Hematopoietic multipotent progenitor cell treated with erythropoietin and hydrocortisone succinate and interleukin-3 and kit ligand, for 15 days (in vitro differentiated cells): Measurements from ENCODE around the gene AHSG.
"Not testable (repeated sequence)": the region's sequence is repeated elsewhere in the genome, so short reads cannot be mapped to it uniquely, and the experiment has no call there.

ENCODE experiments used
- DNase-seq: peaks from one replicate; pipeline ENCODE4 v3.0.0-alpha.2; 2015; ENCODE audit warnings: low spot score

AHSG gene

DNA sequence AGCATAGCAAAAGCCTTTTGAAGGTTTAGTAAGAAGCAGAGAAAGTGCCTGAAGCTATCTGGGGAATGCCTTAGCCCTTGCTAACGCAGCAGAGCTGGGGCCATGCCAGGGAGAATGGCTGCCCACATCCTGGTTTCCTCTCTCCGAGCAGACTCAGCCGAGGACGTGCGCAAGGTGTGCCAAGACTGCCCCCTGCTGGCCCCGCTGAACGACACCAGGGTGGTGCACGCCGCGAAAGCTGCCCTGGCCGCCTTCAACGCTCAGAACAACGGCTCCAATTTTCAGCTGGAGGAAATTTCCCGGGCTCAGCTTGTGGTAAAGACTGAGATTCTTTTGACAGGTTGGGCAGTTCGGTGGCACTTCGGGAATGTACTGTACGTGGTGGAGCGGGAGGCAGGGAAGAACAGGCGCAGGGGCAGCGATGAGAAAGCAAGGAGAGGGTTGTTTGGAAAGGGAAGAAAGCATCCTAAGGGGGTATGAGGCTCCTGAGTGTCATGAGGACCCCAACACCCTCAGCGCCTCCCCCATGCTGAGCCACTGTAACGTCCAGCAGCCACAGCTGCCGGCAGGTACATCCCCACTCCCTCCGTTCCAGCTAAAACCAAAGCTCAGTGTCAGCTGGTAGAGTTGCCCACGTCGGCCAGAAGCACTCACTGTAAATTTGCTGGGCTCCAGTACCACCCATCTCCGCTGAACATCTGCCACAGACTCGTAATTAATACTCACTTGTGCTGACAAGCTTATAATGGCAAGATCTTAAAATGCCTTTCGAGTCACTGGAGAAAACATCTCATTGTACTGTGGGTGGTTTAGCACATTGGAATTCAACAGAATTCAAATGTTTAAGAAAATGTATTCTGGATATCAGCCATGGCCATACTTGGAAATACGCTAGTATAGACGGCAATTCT, 4.4 kb downstream of the AHSG start:
- DNase-seq: peak; percentile 80

DNA sequence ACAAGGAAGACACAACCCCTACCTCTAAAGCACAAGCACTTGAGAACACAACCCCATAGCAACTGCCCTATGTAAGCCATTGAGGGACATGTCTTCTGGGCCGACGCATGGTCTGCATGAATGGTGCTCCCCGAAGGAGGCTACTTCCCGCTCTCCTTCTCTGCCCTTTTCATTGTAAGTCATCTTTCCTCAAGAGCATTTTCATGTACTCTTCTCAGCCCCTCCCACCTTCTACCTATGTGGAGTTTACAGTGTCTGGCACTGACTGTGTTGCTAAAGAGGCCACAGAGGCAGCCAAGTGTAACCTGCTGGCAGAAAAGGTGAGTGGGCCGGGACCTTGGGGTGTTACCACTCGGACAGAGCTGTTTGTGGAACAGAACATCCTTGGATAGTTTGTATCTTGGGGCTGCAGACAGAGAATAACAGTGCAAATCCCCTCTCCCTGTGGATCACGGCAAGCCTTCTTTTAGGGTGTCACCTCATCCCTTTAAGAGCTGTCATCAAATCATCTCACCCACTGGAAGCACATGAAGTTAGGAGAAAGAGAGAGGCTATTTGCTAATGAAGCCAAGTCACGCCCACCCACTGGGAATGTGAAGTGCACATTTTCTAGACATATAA, 5.6 kb downstream of the AHSG start:
- DNase-seq: no peak

DNA sequence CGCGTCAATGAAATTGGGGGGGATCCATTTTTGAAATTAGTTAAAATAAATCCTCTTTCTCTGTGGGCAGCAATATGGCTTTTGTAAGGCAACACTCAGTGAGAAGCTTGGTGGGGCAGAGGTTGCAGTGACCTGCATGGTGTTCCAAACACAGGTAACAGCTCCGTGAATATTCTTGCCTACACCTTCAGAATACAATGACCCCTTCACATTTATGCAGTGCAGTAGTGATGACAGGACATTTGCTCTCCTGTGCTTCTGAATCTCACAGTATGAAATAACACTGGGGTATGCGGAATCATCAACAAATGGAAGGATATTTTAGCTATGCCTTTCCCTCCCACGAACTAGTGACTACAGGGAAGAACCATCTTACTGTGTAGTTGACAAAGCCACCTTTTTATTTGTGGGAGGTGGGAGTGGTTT, 6.9 kb downstream of the AHSG start:
- DNase-seq: no peak

DNA sequence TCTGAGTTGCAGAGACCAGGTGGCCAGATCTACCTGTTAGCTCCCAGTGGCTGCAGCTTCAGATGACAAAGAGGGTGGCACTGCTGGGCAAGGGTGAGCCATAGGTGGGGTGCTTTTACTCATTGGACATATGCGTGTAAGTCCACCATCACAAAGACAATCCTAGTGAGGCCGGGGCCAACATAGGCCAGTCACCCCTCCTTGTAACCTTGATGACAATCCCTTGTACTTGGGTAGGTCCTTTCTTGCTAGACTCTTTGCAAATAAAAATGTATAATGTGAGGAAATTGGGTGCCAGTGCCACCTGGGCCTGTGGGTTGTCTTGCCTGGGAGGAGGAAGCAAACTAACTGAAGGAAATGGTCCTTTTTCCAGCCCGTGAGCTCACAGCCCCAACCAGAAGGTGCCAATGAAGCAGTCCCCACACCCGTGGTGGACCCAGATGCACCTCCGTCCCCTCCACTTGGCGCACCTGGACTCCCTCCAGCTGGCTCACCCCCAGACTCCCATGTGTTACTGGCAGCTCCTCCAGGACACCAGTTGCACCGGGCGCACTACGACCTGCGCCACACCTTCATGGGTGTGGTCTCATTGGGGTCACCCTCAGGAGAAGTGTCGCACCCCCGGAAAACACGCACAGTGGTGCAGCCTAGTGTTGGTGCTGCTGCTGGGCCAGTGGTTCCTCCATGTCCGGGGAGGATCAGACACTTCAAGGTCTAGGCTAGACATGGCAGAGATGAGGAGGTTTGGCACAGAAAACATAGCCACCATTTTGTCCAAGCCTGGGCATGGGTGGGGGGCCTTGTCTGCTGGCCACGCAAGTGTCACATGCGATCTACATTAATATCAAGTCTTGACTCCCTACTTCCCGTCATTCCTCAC, 7.6 kb downstream of the AHSG start:
- DNase-seq: no peak

DNA sequence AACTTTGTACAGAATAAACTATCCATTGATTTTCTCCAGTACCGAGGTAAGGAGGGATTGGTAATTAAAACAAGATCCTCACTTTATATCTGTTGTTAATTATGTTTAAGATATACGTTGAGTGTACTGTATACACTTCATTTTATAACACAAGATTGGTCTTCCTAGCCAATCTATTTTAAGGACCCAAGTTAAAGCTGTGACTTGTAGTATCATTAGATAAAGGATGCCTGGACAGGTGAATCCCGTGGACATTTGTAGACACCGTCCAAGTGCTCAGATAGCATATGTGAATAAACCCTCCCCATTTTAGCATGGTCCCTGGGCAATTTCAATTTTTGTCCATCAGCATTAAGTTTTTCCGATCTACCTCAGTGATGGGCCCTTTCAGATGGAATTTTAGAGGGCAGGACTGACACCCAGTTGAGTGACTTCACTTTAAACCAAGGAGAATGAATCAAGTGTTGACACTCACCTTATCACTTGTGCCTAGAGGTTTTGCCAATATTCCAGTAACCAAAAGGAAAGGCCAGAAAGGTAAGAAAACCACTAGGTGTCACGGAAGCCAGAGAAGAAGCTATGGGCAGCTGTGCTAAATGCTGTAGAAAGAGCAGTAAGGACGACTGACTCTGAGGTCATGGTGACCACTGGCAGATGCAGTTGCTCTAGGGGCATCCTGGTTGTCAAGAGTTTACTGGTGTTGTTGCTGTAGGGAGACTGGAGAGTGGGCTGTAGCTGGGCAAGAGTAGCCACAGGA, 9.2 kb downstream of the AHSG start:
- no peak for DNase-seq

DNA sequence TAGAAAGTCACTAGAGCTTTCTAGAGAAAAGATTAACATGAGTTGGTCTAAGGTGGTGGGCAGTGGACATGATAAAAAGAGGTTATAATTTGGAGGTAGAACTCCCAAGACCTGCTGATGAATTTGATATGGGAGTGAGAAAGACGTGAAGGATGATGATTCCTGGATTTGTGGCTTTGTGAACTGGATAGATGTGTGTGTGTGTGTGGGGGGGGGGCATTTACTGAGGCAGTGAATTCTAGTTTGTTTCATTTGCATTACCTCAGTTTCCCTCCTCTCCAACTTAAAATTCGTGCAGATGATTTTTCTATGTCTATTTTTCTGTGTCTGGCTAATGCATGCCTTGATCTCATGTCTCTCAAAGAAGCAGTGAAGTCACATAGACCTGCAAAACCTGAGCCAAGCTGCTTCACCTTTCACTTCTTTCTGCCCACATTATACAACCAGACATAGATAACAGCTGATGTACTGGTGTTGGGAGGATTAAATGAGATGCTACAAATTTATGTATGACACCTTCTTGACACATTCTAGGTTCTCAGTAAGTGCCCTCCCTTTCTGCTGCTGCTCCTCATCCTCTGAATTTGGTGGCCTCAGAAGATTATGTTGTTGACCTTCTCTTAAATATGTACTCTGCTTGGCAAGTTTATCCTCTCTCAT, 9.9 kb downstream of the AHSG start:
- no peak for DNase-seq

DNA sequence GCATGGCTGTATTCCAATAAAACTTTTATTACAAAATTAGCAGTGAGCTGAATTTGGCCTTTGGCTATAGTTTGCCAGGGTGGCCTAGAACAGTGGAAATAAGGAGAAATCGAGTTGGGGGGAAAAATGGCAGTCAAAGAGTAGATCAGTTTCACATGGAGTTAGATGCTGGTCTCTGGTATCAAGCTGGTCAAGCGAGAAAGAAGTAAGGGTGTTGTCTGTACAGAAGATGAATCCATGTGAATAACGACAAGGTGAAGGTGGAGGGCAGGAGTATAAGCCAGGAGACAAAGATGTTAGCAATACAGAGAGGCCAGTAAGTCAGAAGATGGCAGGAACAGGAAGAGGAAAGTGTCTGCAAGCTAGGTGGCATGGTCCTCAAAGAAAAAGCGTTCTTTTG, 11.7 kb downstream of the AHSG start:
- no peak for DNase-seq

DNA sequence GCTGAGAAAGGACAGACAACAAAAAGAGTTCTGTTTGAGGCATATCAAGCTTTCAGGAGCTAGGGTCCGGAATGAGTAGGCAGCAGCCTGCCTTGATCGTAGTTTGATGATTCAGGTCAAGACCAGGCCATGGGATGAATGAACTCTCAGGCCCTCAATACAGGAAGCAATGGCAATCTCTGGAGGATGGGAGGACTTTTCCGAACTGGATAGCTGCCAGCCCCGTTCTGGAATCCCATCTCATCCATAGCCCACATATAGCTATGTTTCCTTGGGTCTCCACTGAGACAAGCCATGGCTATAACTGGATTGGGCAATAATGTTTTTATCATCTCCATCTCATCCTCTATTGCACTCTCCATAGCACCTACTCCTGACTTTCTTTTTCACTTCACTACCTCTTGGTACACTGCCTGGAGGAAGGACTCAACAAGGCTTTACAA, 12.8 kb downstream of the AHSG start:
- DNase-seq: no peak

DNA sequence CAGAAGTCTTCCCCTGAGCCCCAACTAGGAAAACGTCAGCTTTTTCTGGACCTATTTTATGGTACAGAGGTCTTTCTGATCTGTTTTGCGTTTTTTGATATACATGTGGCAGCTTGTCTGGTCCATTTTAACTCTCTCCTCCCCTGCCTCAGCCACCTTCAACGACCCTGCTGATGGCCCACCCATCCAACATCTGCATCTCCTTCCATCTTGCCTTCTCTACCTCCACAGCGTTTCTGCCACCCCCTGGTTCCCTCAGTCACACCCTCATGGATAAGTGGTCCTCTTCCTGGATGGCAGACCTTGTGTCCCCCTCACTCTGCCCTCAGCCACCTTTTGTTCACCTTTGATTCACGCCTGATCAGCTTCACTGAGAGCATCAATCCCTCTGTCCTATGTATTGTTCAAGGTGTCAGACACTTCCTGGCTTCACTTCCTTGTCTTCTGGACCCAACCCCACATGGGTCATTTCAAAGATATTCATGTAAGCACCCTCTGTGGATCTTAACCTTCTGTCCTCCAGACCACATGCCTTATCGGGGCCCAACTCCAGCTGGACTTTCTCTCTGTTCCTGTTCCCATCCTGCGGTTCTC, 13.5 kb downstream of the AHSG start:
- DNase-seq: no peak

DNA sequence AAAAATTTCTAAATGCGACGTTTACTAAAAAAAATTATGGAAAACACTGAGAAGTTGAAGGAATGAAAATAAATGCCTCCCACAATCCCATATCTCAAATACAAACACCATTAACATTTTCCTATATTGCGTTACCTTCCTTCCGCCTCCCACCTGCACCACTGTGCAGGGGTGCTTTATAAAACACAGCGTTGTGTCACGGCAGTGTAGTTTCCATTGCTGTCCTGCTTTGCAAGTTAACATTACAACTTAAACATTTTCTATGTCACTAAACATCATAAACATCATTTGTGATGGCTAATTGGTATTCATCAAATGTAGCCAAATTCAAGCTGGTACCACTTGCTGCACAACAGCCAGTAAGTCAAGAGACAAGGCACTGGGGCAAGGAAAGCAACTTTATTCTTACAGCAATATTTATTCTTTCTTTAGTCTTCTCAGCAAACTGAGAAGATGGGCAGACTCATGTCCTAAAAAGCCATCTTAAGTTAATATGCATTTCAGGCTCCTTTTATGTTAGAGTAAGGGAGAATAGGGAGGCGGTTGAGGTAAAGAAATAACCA, 15.1 kb downstream of the AHSG start:
- DNase-seq: no peak

DNA sequence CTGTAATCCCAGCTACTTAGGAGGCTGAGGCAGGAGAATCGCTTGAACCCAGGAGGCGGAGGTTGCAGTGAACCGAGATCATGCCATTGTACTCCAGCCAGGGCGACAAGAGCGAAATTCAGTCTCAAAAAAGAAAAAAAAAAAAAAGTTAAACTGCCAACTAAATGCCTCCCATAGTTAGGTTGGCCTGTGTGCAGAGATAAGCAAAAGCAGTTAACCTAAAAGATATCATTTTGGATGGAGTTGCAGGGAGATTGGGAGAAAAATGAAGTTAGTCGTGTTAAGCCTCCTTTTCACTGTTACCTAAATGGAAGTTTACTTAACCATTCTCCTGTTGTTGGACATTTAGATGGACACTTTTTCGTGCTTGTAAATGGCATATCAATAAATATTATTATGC, 15.9 kb downstream of the AHSG start:
- peak; percentile 13 for DNase-seq

DNA sequence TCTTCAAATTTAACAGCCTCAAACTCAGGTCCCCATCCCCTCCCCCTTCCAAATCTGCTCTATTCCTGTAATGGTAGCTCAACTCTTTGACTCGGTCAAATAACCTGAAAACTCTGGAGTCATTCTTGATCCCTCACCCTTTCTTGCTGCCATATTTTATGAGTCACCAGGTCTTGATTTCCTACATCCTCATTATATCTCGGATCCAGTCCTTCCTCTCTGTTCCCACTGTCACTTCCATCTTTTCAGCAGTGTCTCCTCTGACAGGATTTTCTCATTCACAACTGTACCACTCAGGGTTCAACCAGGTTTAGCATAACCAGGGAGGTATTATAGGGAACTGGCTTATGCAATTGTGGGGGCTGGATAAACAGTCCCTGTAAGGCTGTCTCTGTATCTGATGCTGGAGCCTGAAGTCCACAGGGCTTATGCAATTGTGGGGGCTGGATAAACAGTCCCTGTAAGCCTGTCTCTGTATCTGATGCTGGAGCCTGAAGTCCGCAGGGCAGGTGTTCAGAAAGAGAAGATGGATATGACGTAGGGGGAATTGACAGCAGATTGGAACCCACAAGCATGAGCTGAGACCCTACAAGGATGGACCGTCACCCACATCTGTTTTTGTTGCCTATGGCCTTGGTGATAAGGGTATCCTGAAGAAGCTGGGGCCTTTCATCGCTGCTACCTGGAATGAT, 18.2 kb downstream of the AHSG start:
- no peak for DNase-seq

DNA sequence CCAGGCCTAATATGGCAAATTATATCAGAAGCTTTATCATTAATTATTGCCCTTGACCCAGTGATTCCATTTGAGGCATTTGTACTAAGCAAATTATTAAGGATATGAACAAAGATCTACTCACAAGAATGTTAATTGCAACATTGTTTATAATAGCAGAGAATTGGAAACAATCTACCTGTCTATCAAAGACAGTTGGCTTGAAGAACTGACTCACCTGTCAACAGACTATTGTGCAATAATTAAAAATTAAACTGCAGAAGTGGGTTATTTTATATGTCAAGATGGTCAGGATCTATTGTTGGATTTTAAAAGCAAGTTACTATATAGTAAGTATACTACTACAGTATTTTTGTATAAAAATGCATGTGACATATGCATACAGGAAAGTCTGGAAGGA, 20.6 kb downstream of the AHSG start:
- no peak for DNase-seq

DNA sequence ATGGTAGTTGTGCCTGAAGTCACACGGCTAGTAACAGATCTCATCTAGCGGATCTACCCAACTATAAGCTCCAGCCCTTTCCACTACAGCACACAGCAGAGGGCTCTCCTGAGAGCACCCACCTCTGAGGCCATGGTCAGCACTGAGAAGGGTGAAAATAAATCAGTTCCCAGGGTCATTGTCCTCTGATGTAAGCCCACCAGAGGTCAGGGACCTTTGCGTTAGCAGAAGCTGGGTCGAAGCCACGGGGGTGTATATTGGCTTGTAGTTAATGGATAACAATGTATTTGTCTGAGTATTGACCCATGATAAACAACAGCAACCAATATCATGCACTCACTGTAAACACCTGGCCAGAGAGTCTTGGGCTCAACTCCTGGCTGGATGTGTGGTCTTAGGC, 21.3 kb downstream of the AHSG start:
- not testable (repeated sequence) for DNase-seq

DNA sequence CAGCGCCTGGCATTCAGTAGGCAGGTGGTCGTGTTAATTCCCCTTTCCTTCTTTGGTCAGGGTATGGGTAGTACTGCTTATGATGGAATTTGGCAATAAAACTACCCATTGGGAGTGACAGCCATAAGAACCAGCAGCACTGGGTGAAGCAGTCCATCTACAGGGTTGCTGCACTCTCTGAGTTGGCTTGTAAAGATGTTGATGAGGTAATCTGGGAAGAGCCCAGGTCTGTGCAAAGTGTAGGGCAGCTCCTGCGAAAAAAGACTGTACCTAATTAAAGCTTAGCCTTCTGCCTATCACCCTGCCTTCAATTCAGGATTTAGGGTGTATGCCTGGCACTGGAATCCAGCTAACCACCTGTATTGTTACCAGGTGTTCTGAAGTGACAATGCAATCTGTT, 22.7 kb downstream of the AHSG start:
- no peak for DNase-seq

DNA sequence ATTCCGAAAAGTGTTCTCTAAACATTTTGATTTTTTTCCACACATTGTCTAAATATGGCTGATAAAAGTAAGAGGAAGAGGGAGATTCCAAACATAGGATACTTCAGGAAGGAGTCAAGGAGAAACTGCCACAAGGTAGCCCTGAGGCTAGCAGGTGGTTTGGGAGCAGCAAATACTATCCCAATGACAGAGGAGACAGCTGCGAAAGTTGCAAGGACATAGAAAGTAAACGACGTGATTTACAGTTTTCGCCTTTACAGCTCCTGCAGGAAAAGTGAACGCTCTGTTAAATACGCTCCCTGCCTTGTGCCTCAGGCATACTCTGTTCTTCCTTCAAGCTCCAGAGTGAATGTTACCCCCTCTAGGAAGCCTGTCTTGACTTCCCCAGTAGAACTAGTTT, 23.7 kb downstream of the AHSG start:
- DNase-seq: no peak

DNA sequence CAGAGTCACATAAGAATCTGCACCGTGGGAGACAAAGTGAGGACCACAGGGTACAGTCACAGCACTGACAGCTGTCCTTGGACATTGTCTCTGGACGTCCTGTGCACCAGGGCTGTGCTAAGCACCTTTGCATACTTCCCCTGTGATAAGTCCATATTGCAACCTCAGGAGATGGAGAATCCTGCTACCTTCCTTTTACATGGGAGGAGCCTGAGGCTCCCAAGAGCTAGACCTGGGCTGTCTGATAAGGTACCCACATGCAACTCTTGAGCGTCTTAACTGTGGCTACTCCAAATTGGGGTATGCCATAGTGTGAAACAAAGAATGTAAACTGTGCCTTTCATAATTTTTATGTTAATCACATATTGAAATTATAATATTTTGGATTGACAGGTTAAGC, 24.8 kb downstream of the AHSG start:
- no peak for DNase-seq

DNA sequence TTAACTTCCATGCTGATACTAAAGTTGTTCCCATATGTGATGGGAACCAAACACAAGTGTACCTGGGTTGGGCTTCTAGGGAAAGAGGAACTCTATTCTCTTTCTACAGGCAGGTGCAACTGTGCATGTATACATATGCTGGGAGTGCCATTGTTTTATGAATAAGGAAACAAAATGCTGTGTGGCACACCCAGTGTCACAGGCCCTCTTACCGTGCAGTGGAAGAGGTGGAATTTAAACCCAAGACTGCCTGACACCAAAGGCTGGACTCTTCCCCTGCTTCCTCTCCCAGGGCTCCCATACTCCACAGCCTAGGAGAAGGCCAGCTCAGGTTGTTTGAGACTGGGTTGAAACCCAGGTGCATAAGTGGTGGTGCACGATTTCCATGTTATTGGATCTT, 25.4 kb downstream of the AHSG start:
- no peak for DNase-seq

DNA sequence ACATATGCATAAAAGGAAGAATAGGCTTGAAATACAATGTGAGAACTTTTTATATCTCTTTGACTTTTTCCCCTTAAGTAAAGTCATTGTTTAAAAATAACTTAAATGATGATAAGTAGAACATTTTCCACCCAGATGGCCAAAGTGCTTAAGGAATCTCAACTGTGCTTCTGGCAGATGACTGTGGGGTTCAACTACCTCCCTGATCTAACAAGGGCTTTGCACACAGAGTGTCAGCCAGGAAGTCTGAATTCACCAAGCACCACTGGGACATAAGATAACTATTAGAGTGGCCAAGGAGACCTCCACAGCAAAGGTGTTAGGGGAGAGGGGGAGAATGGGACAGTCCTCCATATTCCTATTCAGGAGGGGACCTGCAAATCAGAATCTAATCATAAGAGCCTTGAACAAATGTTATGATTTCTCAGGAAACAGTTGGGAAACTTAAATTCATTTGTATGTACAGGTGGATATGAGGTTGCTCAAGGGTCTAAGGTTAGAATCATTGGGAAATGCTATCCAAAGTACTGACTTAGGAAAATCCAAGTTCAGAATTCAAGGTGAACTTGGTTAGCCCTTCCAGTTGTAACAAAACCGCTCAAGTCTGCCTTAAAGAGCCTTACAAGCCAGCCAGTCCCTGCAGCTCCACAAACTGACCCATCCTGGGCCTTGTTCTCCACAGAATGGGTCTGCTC, 27.1 kb downstream of the AHSG start, which contains the start of gene FETUB:
FETUB (plus strand) TSS at position 622 of the 695 bp plus-strand sequence; CDS start at position 684, 62 bp downstream.
- no peak for DNase-seq
